Epithelial cell of esophagus (primary cell): ENCODE data around the gene ARHGEF7.

ENCODE experiments used
- DNase-seq: peaks from one replicate; pipeline ENCODE4 v3.0.0; 2010; ENCODE audit warnings: low read depth
- H3K4me3 ChIP-seq: 2 replicates; pipeline ENCODE4 v1.5.1; 2011; ENCODE audit warnings: mild to moderate bottlenecking, low read length, control low read depth
- CTCF ChIP-seq: IDR thresholded peaks from 2 replicates; pipeline ENCODE4 v1.5.1; 2011; ENCODE audit warnings: low read depth, mild to moderate bottlenecking, low read length, control low read depth, inconsistent platforms; ENCODE audit not compliant: insufficient read depth; ENCODE audit errors: missing control alignments

The ARHGEF7 gene

GRCh38 chr13:111337741-111338140 is 222.6 kb downstream of the ARHGEF7 start:
- DNase-seq = no peak
- no peak for TF ChIP-seq CTCF
- H3K4me3 ChIP-seq = no peak overlapping the region

- no peak for DNase-seq
- no peak for TF ChIP-seq CTCF
- H3K4me3 ChIP-seq = no peak overlapping the region
Observed at GRCh38 chr13:111338841-111339240, 223.7 kb downstream of the ARHGEF7 start.

- no peak for DNase-seq
- H3K4me3 ChIP-seq = no peak overlapping the region
- TF ChIP-seq CTCF = no peak
Observed at GRCh38 chr13:111339366-111340143, 224.4 kb downstream of the ARHGEF7 start.

- DNase-seq = no peak
- no peak overlapping the region for H3K4me3 ChIP-seq
- TF ChIP-seq CTCF = no peak
Observed at GRCh38 chr13:111341886-111342285, 226.8 kb downstream of the ARHGEF7 start.

DNA sequence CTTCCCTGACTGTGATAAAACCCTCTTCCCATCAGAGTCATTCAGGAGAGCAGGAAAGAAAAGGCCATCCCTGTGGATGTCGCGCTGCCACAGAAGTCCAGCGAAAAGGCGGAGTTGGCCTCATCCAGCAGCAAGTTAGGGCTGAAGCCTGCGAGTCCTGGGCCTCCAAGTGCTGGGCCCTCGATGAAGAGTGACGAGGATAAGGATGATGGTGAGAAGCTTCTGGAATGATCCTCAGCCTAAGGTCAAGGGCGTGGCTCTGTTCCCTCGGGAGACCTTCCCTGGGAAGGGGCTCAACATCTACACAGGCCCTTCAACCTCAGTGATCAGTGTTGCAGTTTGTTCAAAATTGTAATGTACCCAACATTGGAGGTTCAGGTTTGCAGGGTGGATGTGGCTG is 227.6 kb downstream of the ARHGEF7 start:
- H3K4me3 ChIP-seq = no peak overlapping the region
- no peak for TF ChIP-seq CTCF
- DNase-seq = no peak

DNA sequence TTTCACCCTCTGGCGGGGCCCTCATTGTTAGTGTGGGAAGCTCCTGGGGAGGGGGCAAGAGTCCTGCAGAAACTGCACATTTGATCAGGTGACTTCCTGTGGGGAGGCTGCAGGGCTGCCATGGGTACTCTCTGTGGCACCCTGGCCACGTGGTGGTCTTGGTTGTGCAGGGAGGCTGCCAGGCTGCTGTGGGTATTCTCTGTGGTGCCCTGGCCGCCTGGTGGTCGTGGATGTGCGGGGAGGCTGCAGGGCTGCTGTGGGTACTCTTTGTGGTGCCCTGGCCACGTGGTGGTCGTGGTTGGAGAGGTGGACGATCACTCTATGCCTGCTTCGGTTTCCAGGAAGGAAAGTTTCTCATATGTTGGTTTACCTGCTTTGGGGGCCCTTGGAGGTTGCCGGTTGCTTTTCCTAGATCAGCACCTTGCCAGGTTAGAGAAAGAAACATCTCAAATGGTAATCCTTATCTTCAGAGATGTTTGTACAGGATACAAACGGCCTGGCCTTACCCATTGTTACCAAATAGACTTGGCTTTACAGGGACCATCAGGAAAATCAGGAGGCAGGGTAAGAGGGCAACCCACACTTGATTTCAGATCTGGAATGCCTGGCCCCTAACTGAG is 228.2 kb downstream of the ARHGEF7 start:
- DNase-seq = no peak
- no peak for TF ChIP-seq CTCF

More for the DNA sequence above, 228.2 kb downstream of the ARHGEF7 start:
- H3K4me3 ChIP-seq = no peak overlapping the region
